ENCODE data around the gene CTPS2.
A peak's percentile ranks its signal among the peaks of the same experiment; 100 is the strongest.
"Not testable (repeated sequence)": the region's sequence is repeated elsewhere in the genome, so short reads cannot be mapped to it uniquely, and the experiment has no call there.

Gene CTPS2, protein sequence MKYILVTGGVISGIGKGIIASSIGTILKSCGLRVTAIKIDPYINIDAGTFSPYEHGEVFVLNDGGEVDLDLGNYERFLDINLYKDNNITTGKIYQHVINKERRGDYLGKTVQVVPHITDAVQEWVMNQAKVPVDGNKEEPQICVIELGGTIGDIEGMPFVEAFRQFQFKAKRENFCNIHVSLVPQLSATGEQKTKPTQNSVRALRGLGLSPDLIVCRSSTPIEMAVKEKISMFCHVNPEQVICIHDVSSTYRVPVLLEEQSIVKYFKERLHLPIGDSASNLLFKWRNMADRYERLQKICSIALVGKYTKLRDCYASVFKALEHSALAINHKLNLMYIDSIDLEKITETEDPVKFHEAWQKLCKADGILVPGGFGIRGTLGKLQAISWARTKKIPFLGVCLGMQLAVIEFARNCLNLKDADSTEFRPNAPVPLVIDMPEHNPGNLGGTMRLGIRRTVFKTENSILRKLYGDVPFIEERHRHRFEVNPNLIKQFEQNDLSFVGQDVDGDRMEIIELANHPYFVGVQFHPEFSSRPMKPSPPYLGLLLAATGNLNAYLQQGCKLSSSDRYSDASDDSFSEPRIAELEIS

GRCh38 chrX:16712548-16713155, at the start of gene CTPS2:
CTPS2 (minus strand) TSS chrX:16712669; CDS start chrX:16702902, 9,767 bp downstream.
- DNase-seq, result peak in 1 of 2 experiments; percentile 4

GRCh38 chrX:16761500-16761899, 49.0 kb upstream of the CTPS2 start:
- not testable (repeated sequence) for DNase-seq

DNA sequence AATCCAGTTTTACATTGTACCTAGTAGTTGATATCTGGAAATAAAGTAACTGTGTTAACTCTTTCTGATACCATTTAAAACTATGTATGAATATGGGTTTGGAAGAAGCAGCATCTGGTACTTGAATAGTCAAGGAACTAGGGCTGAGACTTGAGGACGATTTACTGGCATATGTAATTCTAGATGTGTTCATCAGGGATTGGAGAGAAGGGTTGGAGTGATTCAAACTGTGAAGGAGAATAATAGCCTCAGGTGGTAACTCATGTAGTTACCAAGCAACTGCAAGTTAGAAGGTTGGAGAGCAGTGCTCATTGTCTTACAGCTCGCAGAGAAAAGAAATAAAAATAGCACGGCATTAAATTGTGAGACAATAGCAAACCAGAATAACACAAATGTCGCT, 44.3 kb upstream of the CTPS2 start:
- no peak for DNase-seq

DNA sequence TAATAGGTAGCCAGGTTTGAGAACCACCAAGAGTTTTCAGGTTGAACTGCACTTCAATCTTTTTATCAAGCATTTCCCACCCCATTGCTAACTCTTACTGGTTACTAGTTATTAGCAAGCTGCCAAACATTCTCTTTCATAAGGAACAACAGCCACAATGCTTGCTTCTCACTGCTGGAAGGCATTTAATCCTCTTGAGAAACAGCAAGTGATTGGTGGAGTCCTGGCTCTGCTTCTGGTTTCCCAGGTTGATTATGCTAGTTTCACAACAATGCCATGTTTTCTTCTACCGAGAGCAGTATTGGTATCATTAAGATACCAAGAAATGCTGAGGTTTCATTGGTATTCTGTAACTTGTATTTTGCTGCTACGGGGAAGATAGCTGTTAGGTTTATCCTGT, 41.5 kb upstream of the CTPS2 start:
- DNase-seq, result no peak

DNA sequence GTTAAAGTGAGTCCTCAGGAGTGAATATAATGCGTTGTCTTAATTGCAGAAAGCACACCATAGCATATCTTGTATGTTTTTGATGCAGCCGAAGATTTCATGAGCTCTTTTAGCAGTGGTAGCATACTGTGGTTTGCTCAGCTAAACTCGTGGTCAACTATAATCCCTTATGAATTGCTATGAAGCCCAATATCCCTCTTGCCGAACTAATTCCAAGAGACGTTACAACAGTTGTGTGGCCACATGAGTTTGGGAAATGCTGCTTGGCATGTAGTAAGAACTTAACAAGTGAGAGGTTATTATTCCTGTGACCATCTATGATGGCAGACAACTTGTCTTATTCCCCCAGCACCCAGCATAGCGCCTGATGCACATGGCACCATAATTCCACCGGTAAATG, 37.7 kb upstream of the CTPS2 start:
- no peak for DNase-seq

DNA sequence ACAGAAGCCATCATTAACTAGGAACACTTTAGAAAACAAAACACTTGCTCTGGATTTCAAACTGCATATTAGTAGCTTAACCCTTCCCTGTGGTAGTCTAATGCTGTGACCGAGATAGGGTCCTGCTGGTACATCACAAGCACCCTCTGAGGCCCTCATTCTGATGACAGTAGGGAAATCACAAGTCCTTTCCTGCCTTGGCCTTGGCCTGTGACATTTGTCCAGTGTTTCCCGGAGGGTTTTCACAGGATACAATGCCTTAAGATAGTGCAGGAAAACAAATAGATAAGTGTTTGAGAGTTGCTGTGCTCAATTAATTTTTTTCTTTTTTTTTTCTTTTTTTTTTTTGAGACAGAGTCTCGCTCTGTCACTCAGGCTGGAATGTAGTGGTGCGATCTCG, 36.0 kb upstream of the CTPS2 start:
- no peak for DNase-seq

- DNase-seq, result no peak
Measured at GRCh38 chrX:16745659-16746058, 33.2 kb upstream of the CTPS2 start.

- no peak for DNase-seq
Measured at GRCh38 chrX:16745102-16745501, 32.6 kb upstream of the CTPS2 start.

- no peak for DNase-seq
Measured at GRCh38 chrX:16743604-16744325, 31.3 kb upstream of the CTPS2 start.

DNA sequence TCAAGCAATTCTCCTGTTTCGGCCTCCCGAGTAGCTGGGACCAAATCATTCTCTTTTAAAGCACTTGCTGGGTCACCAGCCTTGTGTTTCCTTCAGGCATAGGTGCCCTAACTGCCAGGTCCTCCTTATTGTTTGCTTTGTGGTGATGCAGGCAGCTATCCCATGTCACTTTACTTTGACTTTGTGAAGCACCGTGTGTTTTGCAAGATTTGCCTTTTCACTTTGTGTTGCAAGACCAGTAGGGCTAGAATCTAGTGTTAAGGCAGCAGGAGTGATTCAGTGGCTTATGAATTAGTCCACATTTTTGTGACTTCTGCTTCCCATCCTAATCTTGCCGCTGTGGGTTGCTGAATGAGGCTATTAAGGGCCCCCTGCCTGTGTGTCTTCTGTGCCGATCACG, 27.1 kb upstream of the CTPS2 start:
- DNase-seq, result no peak

GRCh38 chrX:16737024-16737423, 24.6 kb upstream of the CTPS2 start:
- no peak for DNase-seq

GRCh38 chrX:16733013-16733412, 20.5 kb upstream of the CTPS2 start:
- no peak for DNase-seq

DNA sequence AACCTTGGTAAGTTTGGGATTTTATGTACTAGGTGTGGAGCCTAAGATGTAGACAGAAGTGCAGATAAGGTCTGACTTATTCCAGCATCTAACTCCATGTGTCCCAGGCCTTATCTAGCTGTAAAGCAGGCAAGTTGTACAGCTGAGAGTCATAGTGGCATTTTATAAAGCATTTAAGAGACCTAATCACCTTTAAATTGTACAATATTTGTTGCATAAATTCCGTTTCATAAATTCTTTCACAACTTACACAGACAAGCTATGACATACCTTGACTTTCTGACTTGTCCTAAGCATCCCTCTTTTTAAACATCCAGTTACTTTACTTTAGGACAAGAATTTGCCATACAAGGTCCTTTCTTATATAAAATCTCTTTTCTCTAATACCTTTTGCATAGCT, 18.0 kb upstream of the CTPS2 start:
- DNase-seq, result no peak

DNA sequence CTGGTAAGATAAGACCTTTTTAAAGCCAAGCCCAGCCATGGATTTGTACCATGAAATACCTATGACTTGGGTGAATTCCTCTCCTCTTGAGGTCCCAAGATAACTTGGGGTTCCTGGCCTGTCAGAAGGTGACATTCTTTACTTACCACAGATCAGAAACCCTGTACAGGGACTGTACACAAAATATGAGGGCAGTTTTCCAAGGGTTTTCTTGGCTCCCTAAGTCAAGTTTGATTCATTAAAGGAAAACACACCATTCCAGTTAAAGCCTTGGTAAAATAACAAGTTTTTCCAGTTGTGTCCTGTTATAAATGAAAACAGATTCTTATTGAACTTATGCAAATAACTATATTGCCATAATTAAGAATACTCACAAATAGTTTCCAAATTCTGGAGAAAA, 15.2 kb upstream of the CTPS2 start:
- no peak for DNase-seq

DNA sequence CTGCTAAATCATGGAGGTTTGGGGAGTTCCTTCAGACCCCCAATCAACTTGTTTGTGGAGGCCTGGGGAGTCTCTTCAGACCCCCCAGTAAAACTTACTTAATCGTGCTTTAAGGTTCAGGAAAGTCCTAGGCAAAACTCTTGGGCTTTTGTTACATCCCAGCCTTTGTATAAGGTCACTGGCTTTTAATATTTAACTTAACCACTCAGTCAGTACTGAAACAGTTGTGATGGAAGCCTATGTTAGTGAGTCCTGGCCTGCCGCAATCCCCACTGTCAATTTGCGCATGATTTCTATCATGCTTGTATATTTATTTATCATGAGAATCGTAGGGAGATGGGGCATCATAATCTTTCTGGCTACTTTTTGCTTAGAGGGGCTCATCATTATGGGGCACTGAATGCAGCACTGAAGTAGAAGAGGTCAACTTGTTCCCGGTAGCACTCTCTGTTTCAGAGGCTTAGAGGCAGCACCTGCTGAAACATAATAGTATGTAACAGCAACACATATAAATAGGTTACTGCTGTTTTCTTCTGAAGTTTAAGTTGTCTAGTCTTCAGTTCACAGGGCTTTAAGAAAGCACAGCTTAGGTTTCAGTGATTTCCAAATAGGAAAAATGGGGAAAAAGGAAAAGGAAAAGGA, 14.0 kb upstream of the CTPS2 start:
- not testable (repeated sequence) for DNase-seq

DNA sequence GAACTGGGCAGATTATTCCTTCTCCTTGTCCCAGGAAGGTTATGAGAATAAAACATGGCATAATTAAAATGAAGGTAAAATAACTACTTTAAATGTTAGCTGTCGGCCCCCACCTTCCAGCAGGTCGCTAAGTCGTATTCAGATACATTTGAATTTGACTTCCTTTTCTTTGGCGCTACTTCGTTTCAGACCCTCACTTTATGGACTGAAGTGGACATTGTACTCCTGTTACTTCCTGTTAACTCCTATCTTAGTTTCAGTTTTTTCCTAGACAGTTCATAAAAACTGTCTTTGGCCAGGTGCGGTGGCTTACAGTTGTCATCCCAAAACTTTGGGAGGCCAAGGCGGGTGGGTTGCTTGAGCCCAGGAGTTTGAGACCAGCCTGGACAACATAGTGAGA, 12.6 kb upstream of the CTPS2 start:
- no peak for DNase-seq

GRCh38 chrX:16722481-16722880, 10.0 kb upstream of the CTPS2 start:
- DNase-seq, result no peak

DNA sequence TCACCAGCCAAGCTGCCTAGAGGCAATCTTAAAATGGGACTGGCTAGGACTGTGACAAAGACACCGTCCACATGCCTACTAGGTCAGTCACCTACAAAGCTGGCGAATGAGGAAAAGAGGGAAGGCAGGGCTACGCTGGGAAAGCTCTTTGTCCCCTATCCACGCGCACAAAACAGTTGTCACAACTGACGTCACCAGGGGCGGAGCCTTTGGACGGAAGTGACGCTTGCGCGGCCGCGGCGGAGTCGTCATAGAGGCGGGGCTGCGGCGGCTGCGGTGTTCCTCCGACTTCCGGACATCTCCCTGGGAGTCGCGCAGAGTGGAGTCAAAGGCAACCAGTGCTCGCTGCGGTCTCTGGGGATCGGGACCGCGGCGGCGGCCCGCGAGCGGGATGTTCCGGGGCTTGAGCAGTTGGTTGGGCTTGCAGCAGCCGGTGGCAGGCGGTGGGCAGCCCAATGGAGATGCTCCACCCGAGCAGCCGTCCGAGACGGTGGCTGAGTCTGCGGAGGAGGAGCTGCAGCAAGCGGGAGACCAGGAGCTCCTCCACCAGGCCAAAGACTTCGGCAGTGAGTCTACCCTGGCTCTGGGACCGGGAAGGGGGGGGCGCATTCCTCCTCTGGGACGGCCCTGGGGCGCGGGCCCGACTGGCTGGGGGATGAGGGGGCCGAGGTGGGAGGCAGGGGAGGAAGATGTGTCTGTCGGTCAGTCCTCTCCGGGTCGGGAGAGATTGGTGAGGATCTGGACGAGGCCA, 7.0 kb upstream of the CTPS2 start, which contains the start of gene SYAP1:
Gene SYAP1 (plus strand): TSS at position 279 of the 751 bp plus-strand sequence. CDS start 113 bp downstream, at position 392.
- peak; percentile 93 to 94 for DNase-seq

- no peak for DNase-seq
Measured at GRCh38 chrX:16718824-16719333, 6.4 kb upstream of the CTPS2 start.

- DNase-seq, result not testable (repeated sequence)
Measured at GRCh38 chrX:16716451-16716850, 4.0 kb upstream of the CTPS2 start.

DNA sequence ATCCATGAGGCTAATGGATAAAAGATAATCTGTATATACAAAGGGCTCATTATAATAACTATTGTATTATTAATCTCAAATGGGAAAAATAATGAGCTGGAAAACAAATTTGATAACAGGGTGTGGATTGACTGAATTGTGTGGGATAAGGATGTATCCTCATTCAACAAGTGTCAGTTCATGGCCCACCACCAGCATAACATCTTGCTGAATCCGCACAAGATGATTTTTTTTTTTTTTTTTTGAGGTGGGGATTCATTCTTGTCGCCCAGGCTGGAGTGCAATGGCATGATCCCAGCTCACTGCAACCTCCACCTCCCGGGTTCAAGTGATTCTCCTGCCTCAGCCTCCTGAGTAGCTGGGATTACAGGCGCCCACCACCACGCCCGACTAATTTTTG, 3.2 kb upstream of the CTPS2 start:
- not testable (repeated sequence) for DNase-seq

GRCh38 chrX:16714504-16714903, 2.0 kb upstream of the CTPS2 start:
- DNase-seq, result no peak
